HL-60 (cell line): ENCODE results near the gene AZU1.

Experiments
- DNase-seq, 2 experiments: peaks; one replicate each; pipeline ENCODE4 v3.0.0-alpha.2; 2010 to 2020; ENCODE audit warnings: low read depth in 1 of 2, low spot score in 1 of 2
- H3K27ac ChIP-seq: fragments of 250-450 bp; sonication (Bioruptor Pico); replicated peaks from 2 replicates; pipeline ENCODE4 v1.5.1; 2020; ENCODE audit warnings: mild to moderate bottlenecking, moderate library complexity
- H3K27me3 ChIP-seq: fragments of 250-450 bp; sonication (Bioruptor Pico); 2 replicates; pipeline ENCODE4 v1.5.1; 2021; ENCODE audit warnings: mild to moderate bottlenecking, moderate library complexity; ENCODE audit not compliant: insufficient read depth, poor library complexity, severe bottlenecking
- H3K4me3 ChIP-seq: replicated peaks from 2 replicates; pipeline ENCODE4 v1.5.1; 2011; ENCODE audit warnings: mild to moderate bottlenecking, control low read depth, low read length; ENCODE audit not compliant: insufficient read depth
- CTCF ChIP-seq: IDR thresholded peaks from one replicate; pipeline ENCODE4 v1.5.1; 2011; ENCODE audit warnings: low read length, control low read depth, inconsistent platforms; ENCODE audit not compliant: insufficient read depth
- GABPA ChIP-seq: IDR thresholded peaks from 2 replicates; pipeline ENCODE4 v1.6.1; 2012; ENCODE audit warnings: low read depth
- POLR2AphosphoS5 ChIP-seq: IDR thresholded peaks from 2 replicates; pipeline ENCODE4 v1.6.1; 2012; ENCODE audit warnings: low read depth
- REST ChIP-seq: IDR thresholded peaks from 2 replicates; pipeline ENCODE4 v1.6.1; 2012; ENCODE audit warnings: low read depth; ENCODE audit not compliant: insufficient replicate concordance
- SPI1 ChIP-seq: IDR thresholded peaks from 2 replicates; pipeline ENCODE4 v1.6.1; 2012; ENCODE audit warnings: low read depth, mild to moderate bottlenecking, borderline replicate concordance

AZU1 gene

GRCh38 chr19:825897-826644, 1.6 kb upstream of the AZU1 start:
- TF ChIP-seq CTCF (no peak), POLR2AphosphoS5 (peak; percentile 26; the same call in 1 of the 2 replicates)
- H3K27me3 ChIP-seq: no peaks in the 10 kb centered on the region
- peak overlapping the region; percentile 98 for H3K27ac ChIP-seq
- H3K4me3 ChIP-seq: no peak overlapping the region
- DNase-seq: peak in 1 of 2 experiments; percentile 64

- TF ChIP-seq POLR2AphosphoS5: no peak
- no peak for TF ChIP-seq CTCF
- no peak for TF ChIP-seq REST
- no peak for TF ChIP-seq SPI1
- no peak for TF ChIP-seq GABPA
- peak overlapping the region; percentile 63 for H3K4me3 ChIP-seq
- H3K27ac ChIP-seq: peak overlapping the region; percentile 98
- no peak for DNase-seq
- no peaks in the 10 kb centered on the region for H3K27me3 ChIP-seq
These were observed 325 bp upstream of the AZU1 start for GRCh38 chr19:827314-827709.

- no peak for DNase-seq
- Histone ChIP-seq H3K4me3 (peak overlapping the region; percentile 63), H3K27ac (peak overlapping the region; percentile 65), H3K27me3 (no peaks in the 10 kb centered on the region)
- TF ChIP-seq SPI1: no peak
- TF ChIP-seq REST: no peak
- TF ChIP-seq GABPA: no peak
- TF ChIP-seq CTCF: no peak
- TF ChIP-seq POLR2AphosphoS5: no peak; the same call in 1 of the 2 replicates
These were observed 1.6 kb downstream of the AZU1 start for GRCh38 chr19:829129-829758.
